ENCODE results near the gene PRELP. TPM values are rescaled to one million over a fixed set of nuclear protein-coding genes. Genes with fewer than 3 reads are reported as not detected.

Gene PRELP
- total RNA-seq, 1 experiment from 2014 or later = not detected

DNA sequence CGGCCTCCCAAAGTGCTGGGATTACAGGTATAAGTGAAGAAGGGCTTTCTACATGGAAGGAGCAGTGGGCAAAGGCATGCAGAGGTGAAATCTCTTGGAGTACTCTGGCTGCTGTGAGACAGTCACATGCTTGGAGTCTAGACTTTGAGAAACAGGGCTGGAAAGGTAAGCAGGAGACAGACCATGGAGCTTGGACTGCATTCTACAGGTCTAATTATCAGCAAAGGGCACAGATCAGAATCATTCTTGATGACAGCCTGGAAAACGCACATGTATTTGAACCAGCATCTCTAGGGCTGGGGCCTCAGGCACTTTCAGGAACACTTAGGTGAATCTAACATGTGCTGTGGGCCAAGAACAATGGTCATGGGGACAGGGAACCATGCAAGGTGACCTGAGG lies 7.3 kb upstream of the PRELP start:
- no peak for ATAC-seq
- intact Hi-C loops (cut with micrococcal nuclease; ENCODE audit: unreplicated experiment) = no loop called here
- DNase-seq (ENCODE audit: low read depth, low spot score) = no peak
- Histone ChIP-seq H3K36me3 (ENCODE audit: control insufficient read depth, insufficient read depth, low read length) (no peaks in the 10 kb centered on the region), H3K4me1 (ENCODE audit: control insufficient read depth, insufficient read depth, low read length) (no peaks in the 10 kb centered on the region), H3K4me3 (ENCODE audit: low read depth in 2 of 2, low read length in 2 of 2) (no peak overlapping the region), H3K27me3 (ENCODE audit: control insufficient read depth, insufficient read depth, low read length) (peaks cover 7% of the 10 kb centered on the region), H3K9me3 (ENCODE audit: control insufficient read depth, insufficient read depth, low read depth, low read length) (no peaks in the 10 kb centered on the region), H3K27ac (ENCODE audit: low read length) (no peak overlapping the region)
- no TSS peak for BruUV-seq (replicated peaks)
- ChIA-PET CTCF (no interaction called here), POLR2A (no interaction called here)
- in situ Hi-C loops (cut with HindIII; ENCODE audit: low pct_unique_long_range_greater_than_20kb, low sequenced_read_pairs) = no loop called here
- TF ChIP-seq, protein P1, sequence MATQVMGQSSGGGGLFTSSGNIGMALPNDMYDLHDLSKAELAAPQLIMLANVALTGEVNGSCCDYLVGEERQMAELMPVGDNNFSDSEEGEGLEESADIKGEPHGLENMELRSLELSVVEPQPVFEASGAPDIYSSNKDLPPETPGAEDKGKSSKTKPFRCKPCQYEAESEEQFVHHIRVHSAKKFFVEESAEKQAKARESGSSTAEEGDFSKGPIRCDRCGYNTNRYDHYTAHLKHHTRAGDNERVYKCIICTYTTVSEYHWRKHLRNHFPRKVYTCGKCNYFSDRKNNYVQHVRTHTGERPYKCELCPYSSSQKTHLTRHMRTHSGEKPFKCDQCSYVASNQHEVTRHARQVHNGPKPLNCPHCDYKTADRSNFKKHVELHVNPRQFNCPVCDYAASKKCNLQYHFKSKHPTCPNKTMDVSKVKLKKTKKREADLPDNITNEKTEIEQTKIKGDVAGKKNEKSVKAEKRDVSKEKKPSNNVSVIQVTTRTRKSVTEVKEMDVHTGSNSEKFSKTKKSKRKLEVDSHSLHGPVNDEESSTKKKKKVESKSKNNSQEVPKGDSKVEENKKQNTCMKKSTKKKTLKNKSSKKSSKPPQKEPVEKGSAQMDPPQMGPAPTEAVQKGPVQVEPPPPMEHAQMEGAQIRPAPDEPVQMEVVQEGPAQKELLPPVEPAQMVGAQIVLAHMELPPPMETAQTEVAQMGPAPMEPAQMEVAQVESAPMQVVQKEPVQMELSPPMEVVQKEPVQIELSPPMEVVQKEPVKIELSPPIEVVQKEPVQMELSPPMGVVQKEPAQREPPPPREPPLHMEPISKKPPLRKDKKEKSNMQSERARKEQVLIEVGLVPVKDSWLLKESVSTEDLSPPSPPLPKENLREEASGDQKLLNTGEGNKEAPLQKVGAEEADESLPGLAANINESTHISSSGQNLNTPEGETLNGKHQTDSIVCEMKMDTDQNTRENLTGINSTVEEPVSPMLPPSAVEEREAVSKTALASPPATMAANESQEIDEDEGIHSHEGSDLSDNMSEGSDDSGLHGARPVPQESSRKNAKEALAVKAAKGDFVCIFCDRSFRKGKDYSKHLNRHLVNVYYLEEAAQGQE (IDR thresholded peaks at IDR 0.05; ENCODE audit: insufficient read depth in 1 of 2, low read depth in 2 of 2, low read length in 1 of 2) = no peak

DNA sequence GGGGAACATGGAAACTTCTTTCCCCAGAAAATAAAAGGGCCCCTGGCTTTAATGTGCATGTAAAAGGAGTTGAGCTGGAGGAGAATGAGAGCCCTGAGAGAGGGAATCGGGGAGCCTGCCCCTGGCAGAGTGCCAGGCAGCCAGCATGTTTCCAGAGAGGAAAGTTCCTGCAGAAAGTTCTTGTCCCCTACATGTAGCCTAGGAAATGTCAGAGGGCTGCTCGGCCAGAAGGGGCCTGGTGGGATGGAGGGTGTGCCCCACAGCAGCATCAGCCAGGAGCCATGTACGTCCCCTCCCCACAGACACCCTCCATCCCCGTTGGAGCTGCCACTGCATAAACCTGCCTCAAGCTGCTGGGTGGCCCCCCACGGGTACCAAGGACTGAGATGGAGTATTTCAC lies 5.4 kb upstream of the PRELP start:
- no peak for DNase-seq (ENCODE audit: low read depth, low spot score)
- in situ Hi-C loops (cut with HindIII; ENCODE audit: low pct_unique_long_range_greater_than_20kb, low sequenced_read_pairs) = no loop called here
- BruUV-seq (replicated peaks) = no TSS peak
- no peaks in the 10 kb centered on the region for H3K4me1 ChIP-seq (ENCODE audit: control insufficient read depth, insufficient read depth, low read length)
- no peak overlapping the region for H3K27ac ChIP-seq (ENCODE audit: low read length)
- TF ChIP-seq, protein P2, sequence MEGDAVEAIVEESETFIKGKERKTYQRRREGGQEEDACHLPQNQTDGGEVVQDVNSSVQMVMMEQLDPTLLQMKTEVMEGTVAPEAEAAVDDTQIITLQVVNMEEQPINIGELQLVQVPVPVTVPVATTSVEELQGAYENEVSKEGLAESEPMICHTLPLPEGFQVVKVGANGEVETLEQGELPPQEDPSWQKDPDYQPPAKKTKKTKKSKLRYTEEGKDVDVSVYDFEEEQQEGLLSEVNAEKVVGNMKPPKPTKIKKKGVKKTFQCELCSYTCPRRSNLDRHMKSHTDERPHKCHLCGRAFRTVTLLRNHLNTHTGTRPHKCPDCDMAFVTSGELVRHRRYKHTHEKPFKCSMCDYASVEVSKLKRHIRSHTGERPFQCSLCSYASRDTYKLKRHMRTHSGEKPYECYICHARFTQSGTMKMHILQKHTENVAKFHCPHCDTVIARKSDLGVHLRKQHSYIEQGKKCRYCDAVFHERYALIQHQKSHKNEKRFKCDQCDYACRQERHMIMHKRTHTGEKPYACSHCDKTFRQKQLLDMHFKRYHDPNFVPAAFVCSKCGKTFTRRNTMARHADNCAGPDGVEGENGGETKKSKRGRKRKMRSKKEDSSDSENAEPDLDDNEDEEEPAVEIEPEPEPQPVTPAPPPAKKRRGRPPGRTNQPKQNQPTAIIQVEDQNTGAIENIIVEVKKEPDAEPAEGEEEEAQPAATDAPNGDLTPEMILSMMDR (IDR thresholded peaks at IDR 0.05) = no peak
- TF ChIP-seq, protein P1 (IDR thresholded peaks at IDR 0.05; ENCODE audit: insufficient read depth in 1 of 2, low read depth in 2 of 2, low read length in 1 of 2) = no peak
- TF ChIP-seq POLR2AphosphoS5 (IDR thresholded peaks at IDR 0.05; ENCODE audit: low read depth, low read length) (no peak), SIN3A (IDR thresholded peaks at IDR 0.05; ENCODE audit: borderline replicate concordance, insufficient read depth, low read depth, low read length) (no peak), TCF7L2 (IDR thresholded peaks at IDR 0.05; ENCODE audit: low read depth, low read length) (no peak)
- ATAC-seq = no peak
- peaks cover 12% of the 10 kb centered on the region for H3K27me3 ChIP-seq (ENCODE audit: control insufficient read depth, insufficient read depth, low read length)
- CTCF ChIA-PET = no interaction called here
- intact Hi-C loops (cut with micrococcal nuclease; ENCODE audit: unreplicated experiment) = no loop called here
- H3K36me3 ChIP-seq (ENCODE audit: control insufficient read depth, insufficient read depth, low read length) = no peaks in the 10 kb centered on the region
- no peak overlapping the region for H3K4me3 ChIP-seq (ENCODE audit: low read depth in 2 of 2, low read length in 2 of 2)
- H3K9me3 ChIP-seq (ENCODE audit: control insufficient read depth, insufficient read depth, low read depth, low read length) = no peaks in the 10 kb centered on the region
- POLR2A ChIA-PET = no interaction called here
